HG02884 (cell line): ENCODE data around the gene SKIC2.

Experiments used
- ATAC-seq: cut with Tn5 transposase; IDR thresholded peaks from one replicate; pipeline ENCODE4 v1.9.1; 2021; ENCODE audit warnings: mild to moderate bottlenecking, moderate library complexity; ENCODE audit not compliant: unreplicated experiment

Gene SKIC2

GRCh38 chr6:31945507-31946369, 13.2 kb upstream of the SKIC2 start, which contains the start of gene CFB:
TSS of gene CFB (plus strand) at chr6:31946095. CDS start at chr6:31946222, 127 bp downstream.
- ATAC-seq, result no peak

GRCh38 chr6:31946370-31946885, 12.5 kb upstream of the SKIC2 start:
- no peak for ATAC-seq

- no peak for ATAC-seq
Observed at GRCh38 chr6:31947070-31947675, 11.8 kb upstream of the SKIC2 start.

DNA sequence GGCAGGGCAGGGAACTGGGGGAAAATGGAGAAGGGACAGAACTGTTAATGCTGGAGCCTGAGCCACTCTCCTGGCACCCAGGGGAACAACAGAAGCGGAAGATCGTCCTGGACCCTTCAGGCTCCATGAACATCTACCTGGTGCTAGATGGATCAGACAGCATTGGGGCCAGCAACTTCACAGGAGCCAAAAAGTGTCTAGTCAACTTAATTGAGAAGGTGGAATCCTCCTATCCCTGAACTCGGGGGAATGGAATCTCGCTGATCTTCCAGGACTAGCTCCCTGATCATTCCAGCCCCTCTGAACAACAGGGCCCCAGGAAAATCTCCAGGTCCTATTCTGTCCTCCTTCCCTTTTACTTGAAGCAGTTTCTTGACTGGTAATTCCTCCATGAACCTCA, 11.1 kb upstream of the SKIC2 start:
- ATAC-seq, result no peak

DNA sequence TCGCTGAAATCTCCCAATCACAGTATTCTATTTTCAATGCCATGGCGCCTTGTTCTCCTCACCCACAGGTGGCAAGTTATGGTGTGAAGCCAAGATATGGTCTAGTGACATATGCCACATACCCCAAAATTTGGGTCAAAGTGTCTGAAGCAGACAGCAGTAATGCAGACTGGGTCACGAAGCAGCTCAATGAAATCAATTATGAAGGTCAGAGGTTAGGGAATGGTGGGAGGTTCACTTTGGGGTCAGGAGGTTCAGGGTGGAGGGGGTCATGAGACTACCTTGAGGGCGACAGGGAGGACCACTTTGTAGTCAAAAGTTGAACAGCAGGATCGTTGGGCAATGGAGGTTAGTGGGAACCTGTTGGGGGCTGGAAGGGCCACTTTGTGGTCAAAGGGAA, 10.7 kb upstream of the SKIC2 start:
- no peak for ATAC-seq

- ATAC-seq, result no peak
Observed at GRCh38 chr6:31948753-31949413, 10.1 kb upstream of the SKIC2 start.

DNA sequence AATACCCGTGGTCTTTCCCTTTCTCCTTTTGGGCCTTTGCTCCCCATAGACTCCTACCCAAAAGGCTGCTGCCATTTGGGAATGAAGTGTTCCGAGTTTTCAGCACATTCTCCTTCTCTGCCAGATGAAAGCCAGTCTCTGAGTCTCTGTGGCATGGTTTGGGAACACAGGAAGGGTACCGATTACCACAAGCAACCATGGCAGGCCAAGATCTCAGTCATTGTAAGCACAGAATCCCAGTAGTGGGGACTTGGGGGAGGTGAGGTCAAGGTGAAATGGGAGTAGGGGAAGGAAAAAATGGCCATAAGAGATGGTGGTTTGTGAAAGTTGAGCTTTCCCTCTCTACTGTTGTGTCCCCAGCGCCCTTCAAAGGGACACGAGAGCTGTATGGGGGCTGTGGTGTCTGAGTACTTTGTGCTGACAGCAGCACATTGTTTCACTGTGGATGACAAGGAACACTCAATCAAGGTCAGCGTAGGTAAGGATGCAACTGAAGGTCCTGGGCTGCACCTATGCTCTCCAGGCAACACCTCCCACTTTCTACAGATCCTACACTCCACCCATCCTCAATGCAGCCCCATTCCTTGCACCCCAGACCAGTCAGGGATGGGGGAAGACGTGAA, 8.9 kb upstream of the SKIC2 start:
- ATAC-seq, result no peak

GRCh38 chr6:31952140-31952805, 6.7 kb upstream of the SKIC2 start:
- ATAC-seq, result no peak

GRCh38 chr6:31952890-31953289, 6.1 kb upstream of the SKIC2 start:
- no peak for ATAC-seq

DNA sequence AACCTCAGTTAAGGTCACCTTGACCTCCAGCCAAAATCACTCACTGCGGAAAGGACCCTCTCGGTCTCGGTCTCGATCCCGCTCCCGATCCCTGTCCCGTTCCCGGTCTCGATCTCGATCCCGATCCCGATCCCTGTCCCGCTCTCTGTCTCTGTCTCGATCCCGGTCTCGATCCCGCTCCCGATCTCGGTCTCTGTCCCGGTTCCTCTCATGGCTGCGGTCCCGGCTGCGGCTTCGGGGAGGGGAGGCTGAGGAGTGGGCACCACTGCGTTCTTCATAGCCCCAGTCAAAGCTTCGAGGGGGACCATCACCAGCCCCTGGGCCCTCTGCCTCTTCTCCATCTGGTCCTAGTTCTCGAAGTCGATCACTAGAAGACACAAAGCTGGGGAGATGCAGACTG, 4.5 kb upstream of the SKIC2 start:
- ATAC-seq, result no peak

- ATAC-seq, result no peak
Observed at GRCh38 chr6:31956796-31957195, 2.2 kb upstream of the SKIC2 start.

DNA sequence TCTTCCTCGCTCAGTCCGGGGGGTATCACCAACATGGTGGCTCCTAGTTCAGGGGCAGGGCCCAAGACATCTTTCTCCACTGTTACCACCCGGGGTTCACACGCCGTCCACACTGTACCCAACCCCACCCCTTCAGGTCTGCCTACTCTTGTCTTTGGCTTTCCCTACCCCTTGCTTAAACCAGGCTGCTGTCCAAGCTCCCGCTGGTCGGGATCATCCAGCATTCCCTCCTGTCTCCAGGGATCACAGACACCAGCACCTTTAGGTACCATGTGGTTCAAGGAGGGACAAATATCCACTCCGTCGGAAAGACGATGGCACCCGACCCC, 599 bp upstream of the SKIC2 start:
- ATAC-seq, result no peak

DNA sequence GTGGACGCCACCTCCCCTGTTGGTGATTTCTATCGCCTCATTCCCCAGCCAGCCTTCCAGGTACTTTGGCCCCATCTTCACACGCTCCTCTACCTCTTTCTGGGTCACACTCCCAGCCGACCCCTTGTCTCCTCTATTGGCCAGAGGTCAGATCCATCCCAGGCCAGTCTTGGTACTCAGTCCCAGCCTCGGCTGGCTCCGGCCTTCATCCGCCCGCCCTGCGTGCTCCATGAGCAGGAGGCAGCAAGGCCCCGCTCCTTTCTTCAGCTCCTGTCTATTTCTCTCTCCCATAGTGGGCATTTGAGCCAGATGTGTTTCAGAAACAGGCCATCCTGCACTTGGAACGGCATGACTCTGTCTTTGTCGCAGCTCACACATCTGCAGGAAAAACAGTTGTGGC, 2.6 kb downstream of the SKIC2 start:
- ATAC-seq, result no peak

- no peak for ATAC-seq
Observed at GRCh38 chr6:31963921-31964320, 4.9 kb downstream of the SKIC2 start.

GRCh38 chr6:31965700-31966099, 6.7 kb downstream of the SKIC2 start:
- ATAC-seq, result no peak

DNA sequence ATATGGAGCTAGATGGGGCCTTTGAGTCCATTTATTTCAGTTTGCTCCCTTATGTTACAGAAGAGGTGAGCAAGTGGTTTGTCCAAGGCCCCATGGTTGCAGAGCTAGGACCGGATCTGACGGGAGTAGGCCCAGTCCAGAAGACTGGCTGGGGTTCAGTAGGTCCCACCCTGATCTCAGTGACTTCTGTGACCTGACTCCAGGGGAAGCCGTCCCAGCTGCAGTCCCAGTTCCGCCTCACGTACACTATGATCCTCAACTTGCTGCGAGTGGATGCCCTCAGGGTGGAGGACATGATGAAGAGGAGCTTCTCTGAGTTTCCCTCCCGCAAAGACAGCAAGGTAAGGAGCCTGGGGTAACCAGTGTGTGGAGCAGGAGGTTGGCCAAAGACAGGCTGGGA, 7.5 kb downstream of the SKIC2 start:
- ATAC-seq, result no peak

GRCh38 chr6:31966997-31967925, 8.3 kb downstream of the SKIC2 start:
- no peak for ATAC-seq

- ATAC-seq, result no peak
Observed at GRCh38 chr6:31967926-31968320, 8.9 kb downstream of the SKIC2 start.

DNA sequence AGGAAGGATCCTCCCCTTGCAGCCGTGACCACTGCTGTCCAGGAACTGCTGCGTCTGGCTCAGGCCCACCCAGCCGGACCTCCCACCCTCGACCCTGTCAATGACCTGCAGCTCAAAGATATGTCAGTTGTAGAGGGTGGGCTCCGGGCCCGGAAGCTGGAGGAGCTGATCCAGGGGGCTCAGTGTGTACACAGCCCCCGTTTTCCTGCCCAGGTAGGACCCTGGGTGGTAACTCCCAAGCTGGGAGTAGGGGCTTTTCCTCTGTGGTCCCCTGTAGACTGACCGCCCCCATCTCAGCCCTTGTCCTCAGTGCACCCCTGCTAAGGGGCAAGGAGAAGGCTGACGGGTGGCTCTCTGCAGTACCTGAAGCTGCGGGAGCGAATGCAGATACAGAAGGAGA, 9.4 kb downstream of the SKIC2 start:
- no peak for ATAC-seq
